Caco-2 (cell line): ENCODE measurements around the gene KSR2. TPM values are rescaled to one million over a fixed set of nuclear protein-coding genes. Genes with fewer than 3 reads are reported as not detected.

ENCODE experiments used
- BruUV-seq: library from RNA; stranded (reverse); fragments of 400-500 nt; replicated peaks from 2 replicates; lab custom pipeline; 2021; lab: Mats Ljungman, UMichigan
- CTCF ChIA-PET: fragments of 300-600 bp; sonication (Branson Sonifier 250); formaldehyde crosslinking; loops from one replicate; lab custom pipeline; 2022; ENCODE audit warnings: antibody characterized with exemption; lab: Charles Lee
- POLR2A ChIA-PET: fragments of 300-600 bp; sonication (Branson Sonifier 250); formaldehyde crosslinking; loops from one replicate; lab custom pipeline; 2022; ENCODE audit warnings: antibody characterized with exemption; lab: Charles Lee
- DNase-seq, 2 experiments: peaks; one replicate each; pipeline versions ENCODE4 v3.0.0 to v3.0.0-alpha.2; 2020 to 2022
- H3K27me3 ChIP-seq: replicated peaks from 2 replicates; pipeline ENCODE4 v1.6.0; 2011; ENCODE audit warnings: low read length; ENCODE audit not compliant: control insufficient read depth, insufficient read depth
- H3K36me3 ChIP-seq: 2 replicates; pipeline ENCODE4 v1.5.1; 2011; ENCODE audit warnings: low read length; ENCODE audit not compliant: control insufficient read depth, insufficient read depth
- H3K4me1 ChIP-seq: fragments of 250-450 bp; sonication (Bioruptor Pico); 2 replicates; pipeline ENCODE4 v1.5.1; 2020; ENCODE audit warnings: mild to moderate bottlenecking
- H3K4me3 ChIP-seq: 2 replicates; pipeline ENCODE4 v1.5.1; 2011; ENCODE audit warnings: low read depth, mild to moderate bottlenecking, control low read depth, low read length
- H3K9me3 ChIP-seq: fragments of 250-450 bp; sonication (Bioruptor Pico); 2 replicates; pipeline ENCODE4 v1.5.1; 2020; ENCODE audit warnings: mild to moderate bottlenecking, moderate library complexity
- H3K27ac Mint-ChIP-seq: one replicate; pipeline ENCODE4 v1.8.0; 2022; ENCODE audit warnings: mixed read lengths; ENCODE audit not compliant: unreplicated experiment
- H3K27me3 Mint-ChIP-seq: one replicate; pipeline ENCODE4 v1.8.0; 2022; ENCODE audit warnings: mixed read lengths; ENCODE audit not compliant: insufficient read depth, unreplicated experiment
- H3K36me3 Mint-ChIP-seq: one replicate; pipeline ENCODE4 v1.8.0; 2022; ENCODE audit warnings: mild to moderate bottlenecking, mixed read lengths; ENCODE audit not compliant: insufficient read depth, unreplicated experiment
- H3K4me1 Mint-ChIP-seq: one replicate; pipeline ENCODE4 v1.8.0; 2022; ENCODE audit warnings: low read depth, mixed read lengths; ENCODE audit not compliant: unreplicated experiment
- H3K4me3 Mint-ChIP-seq: one replicate; pipeline ENCODE4 v1.8.0; 2022; ENCODE audit warnings: mild to moderate bottlenecking, moderate library complexity, mixed read lengths; ENCODE audit not compliant: unreplicated experiment
- H3K9me3 Mint-ChIP-seq: one replicate; pipeline ENCODE4 v1.8.0; 2022; ENCODE audit warnings: mixed read lengths; ENCODE audit not compliant: unreplicated experiment
- intact Hi-C: fragments of 100-400 bp; cut with micrococcal nuclease; formaldehyde crosslinking; loops from one replicate; pipeline ENCODE4 v1.10.0; 2022; ENCODE audit not compliant: unreplicated experiment
- total RNA-seq: library from RNA; stranded (reverse); gene quantifications from 2 replicates; pipeline ENCODE4 v1.2.3, GENCODE V29; 2022
- TF ChIP-seq, protein P1 (sequence below), 2 experiments: fragments of 200-600 bp in 1 of 2; IDR thresholded peaks; 1 replicate in 1 of 2; 2 replicates in 1 of 2; pipeline versions ENCODE4 v1.5.1 to v1.8.0; 2011 to 2022; ENCODE audit warnings: antibody characterized with exemption in 1 of 2, control low read depth in 1 of 2, inconsistent platforms in 1 of 2, low read depth in 1 of 2, low read length in 1 of 2, mild to moderate bottlenecking in 1 of 2, moderate library complexity in 1 of 2; ENCODE audit not compliant: insufficient read depth in 1 of 2, severe bottlenecking in 1 of 2, unreplicated experiment in 1 of 2

Gene KSR2
- total RNA-seq, 1 experiment from 2014 or later = 0.66 TPM

DNA sequence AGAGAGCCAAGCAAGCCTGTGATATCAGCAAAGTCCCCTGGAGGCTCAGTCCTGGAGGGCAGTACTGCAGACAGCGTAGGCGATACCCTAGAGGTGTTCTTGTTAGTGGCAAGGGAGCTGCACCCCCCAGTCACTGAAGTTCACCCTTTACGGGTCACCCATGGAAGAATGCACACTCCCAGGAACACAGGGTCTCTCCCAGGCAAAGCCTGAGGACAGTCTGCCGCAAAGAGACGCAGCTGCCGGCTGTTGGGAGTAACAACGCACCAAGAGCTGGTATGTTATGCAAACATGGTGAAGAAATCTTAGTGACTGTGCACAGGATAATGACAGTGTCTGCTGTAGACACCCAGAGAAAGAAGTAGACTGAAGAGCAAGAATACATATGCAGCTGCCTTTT, 563.9 kb downstream of the KSR2 start:
- Mint-ChIP-seq H3K9me3 (peaks cover 3% of the 10 kb centered on the region), H3K27ac (no peak overlapping the region), H3K36me3 (no peaks in the 10 kb centered on the region), H3K27me3 (peaks cover 17% of the 10 kb centered on the region), H3K4me3 (no peak overlapping the region), H3K4me1 (no peaks in the 10 kb centered on the region)
- ChIA-PET CTCF (no interaction called here), POLR2A (no interaction called here)
- BruUV-seq = no TSS peak
- DNase-seq = no peak
- TF ChIP-seq, protein P1, sequence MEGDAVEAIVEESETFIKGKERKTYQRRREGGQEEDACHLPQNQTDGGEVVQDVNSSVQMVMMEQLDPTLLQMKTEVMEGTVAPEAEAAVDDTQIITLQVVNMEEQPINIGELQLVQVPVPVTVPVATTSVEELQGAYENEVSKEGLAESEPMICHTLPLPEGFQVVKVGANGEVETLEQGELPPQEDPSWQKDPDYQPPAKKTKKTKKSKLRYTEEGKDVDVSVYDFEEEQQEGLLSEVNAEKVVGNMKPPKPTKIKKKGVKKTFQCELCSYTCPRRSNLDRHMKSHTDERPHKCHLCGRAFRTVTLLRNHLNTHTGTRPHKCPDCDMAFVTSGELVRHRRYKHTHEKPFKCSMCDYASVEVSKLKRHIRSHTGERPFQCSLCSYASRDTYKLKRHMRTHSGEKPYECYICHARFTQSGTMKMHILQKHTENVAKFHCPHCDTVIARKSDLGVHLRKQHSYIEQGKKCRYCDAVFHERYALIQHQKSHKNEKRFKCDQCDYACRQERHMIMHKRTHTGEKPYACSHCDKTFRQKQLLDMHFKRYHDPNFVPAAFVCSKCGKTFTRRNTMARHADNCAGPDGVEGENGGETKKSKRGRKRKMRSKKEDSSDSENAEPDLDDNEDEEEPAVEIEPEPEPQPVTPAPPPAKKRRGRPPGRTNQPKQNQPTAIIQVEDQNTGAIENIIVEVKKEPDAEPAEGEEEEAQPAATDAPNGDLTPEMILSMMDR (IDR thresholded peaks at IDR 0.05; ENCODE audit: insufficient read depth in 1 of 2, low read depth in 1 of 2, low read length in 1 of 2, severe bottlenecking in 1 of 2, unreplicated experiment in 1 of 2) = no peak
- H3K4me1 ChIP-seq = no peaks in the 10 kb centered on the region
- H3K9me3 ChIP-seq = no peaks in the 10 kb centered on the region
- intact Hi-C loops = no loop called here
- H3K27me3 ChIP-seq = no peaks in the 10 kb centered on the region; the same call in 1 of the 2 replicates
- no peaks in the 10 kb centered on the region for H3K36me3 ChIP-seq
- no peak overlapping the region for H3K4me3 ChIP-seq

DNA sequence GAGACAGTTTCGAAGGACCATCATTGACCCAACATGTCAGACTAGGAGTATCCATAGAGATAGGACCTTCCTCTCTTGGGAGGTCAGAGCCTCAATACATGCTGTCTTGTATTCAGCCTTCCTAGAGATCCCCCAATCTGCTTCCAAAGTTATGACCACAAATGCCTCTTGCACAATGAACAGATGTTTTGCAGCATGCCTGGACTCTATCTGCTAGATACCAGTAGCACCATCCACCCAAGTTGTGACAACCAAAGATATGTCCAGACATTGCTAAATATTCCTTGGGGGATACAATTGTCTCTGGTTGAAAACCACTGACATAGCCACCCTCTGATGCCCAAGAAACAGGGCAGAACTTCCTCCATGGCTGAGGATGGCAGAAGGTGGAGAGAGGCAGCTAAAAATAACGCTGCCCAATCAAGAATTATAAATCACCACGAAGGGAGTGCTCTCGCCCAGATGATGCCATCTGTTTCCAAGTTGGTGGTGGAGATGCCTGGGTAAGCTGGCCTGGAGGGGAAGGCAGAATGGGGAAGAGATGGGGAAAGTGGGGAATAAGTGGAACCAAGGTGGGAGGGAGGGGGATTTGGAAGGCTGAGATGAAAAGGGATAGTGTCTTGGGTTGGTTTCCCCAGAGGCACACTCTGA, 564.5 kb downstream of the KSR2 start:
- no peaks in the 10 kb centered on the region; the same call in 1 of the 2 replicates for H3K27me3 ChIP-seq

DNA sequence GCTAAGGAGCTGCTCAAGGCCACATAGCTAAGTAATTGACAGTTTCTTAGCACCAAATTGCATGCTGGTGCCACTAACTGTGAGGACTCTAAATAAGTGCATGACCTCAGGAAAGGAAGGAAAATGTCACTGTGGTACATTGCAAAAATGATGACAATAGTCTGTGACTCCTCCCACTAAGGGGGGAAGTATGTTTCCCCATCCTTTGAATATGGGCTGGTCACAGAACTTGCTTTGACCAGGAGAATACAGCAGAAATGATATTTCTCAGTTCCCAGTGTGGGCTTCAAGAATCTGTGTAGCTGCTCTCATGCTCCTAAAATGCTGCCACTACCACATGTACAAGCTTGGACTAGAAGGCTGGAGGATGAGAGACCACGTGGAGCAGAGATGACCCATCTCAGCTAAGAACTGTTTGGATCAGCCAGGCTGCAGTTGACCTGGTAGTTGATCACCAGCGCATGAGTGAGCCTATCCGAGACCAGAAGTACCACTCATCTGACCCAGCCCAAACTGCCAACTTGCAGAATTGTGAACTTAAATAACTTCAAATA, 565.1 kb downstream of the KSR2 start:
- no peaks in the 10 kb centered on the region for H3K36me3 Mint-ChIP-seq
- no peak overlapping the region for H3K4me3 Mint-ChIP-seq
- peaks cover 20% of the 10 kb centered on the region for H3K27me3 Mint-ChIP-seq
- ChIA-PET CTCF (no interaction called here), POLR2A (no interaction called here)
- Histone ChIP-seq H3K27me3 (no peaks in the 10 kb centered on the region; the same call in 1 of the 2 replicates), H3K9me3 (no peaks in the 10 kb centered on the region), H3K4me3 (no peak overlapping the region), H3K36me3 (no peaks in the 10 kb centered on the region), H3K4me1 (no peaks in the 10 kb centered on the region)
- BruUV-seq = no TSS peak
- H3K27ac Mint-ChIP-seq = no peak overlapping the region
- H3K4me1 Mint-ChIP-seq = no peaks in the 10 kb centered on the region
- intact Hi-C loops = no loop called here
- H3K9me3 Mint-ChIP-seq = peaks cover 13% of the 10 kb centered on the region
- DNase-seq = no peak
- TF ChIP-seq, protein P1 (IDR thresholded peaks at IDR 0.05; ENCODE audit: insufficient read depth in 1 of 2, low read depth in 1 of 2, low read length in 1 of 2, severe bottlenecking in 1 of 2, unreplicated experiment in 1 of 2) = no peak

More for the DNA sequence above, 564.5 kb downstream of the KSR2 start:
- ChIA-PET CTCF (no interaction called here), POLR2A (no interaction called here)
- Mint-ChIP-seq H3K36me3 (no peaks in the 10 kb centered on the region), H3K27ac (no peak overlapping the region), H3K9me3 (peaks cover 9% of the 10 kb centered on the region), H3K27me3 (peaks cover 17% of the 10 kb centered on the region), H3K4me1 (no peaks in the 10 kb centered on the region), H3K4me3 (no peak overlapping the region)
- Histone ChIP-seq H3K9me3 (no peaks in the 10 kb centered on the region), H3K4me3 (no peak overlapping the region), H3K4me1 (no peaks in the 10 kb centered on the region), H3K36me3 (no peaks in the 10 kb centered on the region)
- TF ChIP-seq, protein P1 (IDR thresholded peaks at IDR 0.05; ENCODE audit: insufficient read depth in 1 of 2, low read depth in 1 of 2, low read length in 1 of 2, severe bottlenecking in 1 of 2, unreplicated experiment in 1 of 2) = no peak
- no TSS peak for BruUV-seq
- DNase-seq = no peak
- intact Hi-C loops = no loop called here

Other genes starting within 250 kb of the KSR2 start
- 38.5 and 42.7 TPM in 2 replicates for gene RFC5, start 47.7 kb upstream of the KSR2 start, total RNA-seq
- gene WSB2, start 92.2 kb upstream of the KSR2 start, total RNA-seq = 36.7 and 37.6 TPM in 2 replicates
- 32.6 and 33.9 TPM in 2 replicates for gene VSIG10, start 135.0 kb upstream of the KSR2 start, total RNA-seq
- gene PEBP1, start 167.1 kb upstream of the KSR2 start, total RNA-seq = 134 and 136 TPM in 2 replicates